ENCODE data around the gene SLC27A6. TPM values are rescaled to one million over a fixed set of nuclear protein-coding genes. Genes with fewer than 3 reads are reported as not detected.
"Not testable (repeated sequence)": the region's sequence is repeated elsewhere in the genome, so short reads cannot be mapped to it uniquely, and the experiment has no call there.

The SLC27A6 gene
- total RNA-seq, 4 donors from 2014 or later: 0.67 to 80.1 (median 33.4) TPM

DNA sequence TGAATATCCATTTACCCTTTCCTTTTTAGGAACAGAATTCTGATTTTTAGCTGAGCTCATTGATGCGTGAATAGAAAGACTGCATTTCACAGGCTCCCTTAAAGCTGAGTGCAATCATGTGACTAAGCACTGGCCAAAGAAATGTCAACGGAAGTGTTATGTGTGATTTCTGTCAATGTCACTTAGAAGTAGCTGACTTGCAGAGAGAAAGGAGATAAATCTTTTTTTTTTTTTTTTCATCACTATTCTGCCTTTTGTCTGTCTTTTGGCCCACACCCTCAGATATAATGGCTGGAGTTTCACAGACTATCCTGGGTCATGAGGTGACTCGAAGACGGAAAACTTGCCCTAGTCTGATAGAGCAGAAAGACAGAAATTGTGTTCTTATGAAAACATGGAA, 39.3 kb upstream of the SLC27A6 start:
- H3K4me1 ChIP-seq: no peaks in the 10 kb centered on the region
- 60 to 70% methylated on average over 2 to 4 of the region's 4 CpGs for WGBS, 2 donors (ENCODE audit: low coverage in 1 of 2)
- no peaks in the 10 kb centered on the region for H3K9me3 ChIP-seq
- H3K27me3 ChIP-seq: no peaks in the 10 kb centered on the region
- H3K27ac ChIP-seq: no peak overlapping the region
- H3K4me3 ChIP-seq: no peak overlapping the region
- no peaks in the 10 kb centered on the region for H3K36me3 ChIP-seq
- TF ChIP-seq, protein P1, sequence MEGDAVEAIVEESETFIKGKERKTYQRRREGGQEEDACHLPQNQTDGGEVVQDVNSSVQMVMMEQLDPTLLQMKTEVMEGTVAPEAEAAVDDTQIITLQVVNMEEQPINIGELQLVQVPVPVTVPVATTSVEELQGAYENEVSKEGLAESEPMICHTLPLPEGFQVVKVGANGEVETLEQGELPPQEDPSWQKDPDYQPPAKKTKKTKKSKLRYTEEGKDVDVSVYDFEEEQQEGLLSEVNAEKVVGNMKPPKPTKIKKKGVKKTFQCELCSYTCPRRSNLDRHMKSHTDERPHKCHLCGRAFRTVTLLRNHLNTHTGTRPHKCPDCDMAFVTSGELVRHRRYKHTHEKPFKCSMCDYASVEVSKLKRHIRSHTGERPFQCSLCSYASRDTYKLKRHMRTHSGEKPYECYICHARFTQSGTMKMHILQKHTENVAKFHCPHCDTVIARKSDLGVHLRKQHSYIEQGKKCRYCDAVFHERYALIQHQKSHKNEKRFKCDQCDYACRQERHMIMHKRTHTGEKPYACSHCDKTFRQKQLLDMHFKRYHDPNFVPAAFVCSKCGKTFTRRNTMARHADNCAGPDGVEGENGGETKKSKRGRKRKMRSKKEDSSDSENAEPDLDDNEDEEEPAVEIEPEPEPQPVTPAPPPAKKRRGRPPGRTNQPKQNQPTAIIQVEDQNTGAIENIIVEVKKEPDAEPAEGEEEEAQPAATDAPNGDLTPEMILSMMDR (IDR thresholded peaks at IDR 0.05): no peak
- TF ChIP-seq POLR2AphosphoS5 (IDR thresholded peaks at IDR 0.05) (no peak), POLR2A (IDR thresholded peaks at IDR 0.05) (no peak), EP300 (IDR thresholded peaks at IDR 0.05) (no peak)
- no peak for ATAC-seq

- H3K9me3 ChIP-seq: no peaks in the 10 kb centered on the region
- TF ChIP-seq POLR2AphosphoS5 (IDR thresholded peaks at IDR 0.05) (no peak), EP300 (IDR thresholded peaks at IDR 0.05) (no peak), POLR2A (IDR thresholded peaks at IDR 0.05) (no peak)
- TF ChIP-seq, protein P1 (IDR thresholded peaks at IDR 0.05): no peak
- ATAC-seq: no peak
- H3K27ac ChIP-seq: no peak overlapping the region
- H3K27me3 ChIP-seq: no peaks in the 10 kb centered on the region
- no peaks in the 10 kb centered on the region for H3K36me3 ChIP-seq
- H3K4me1 ChIP-seq: no peaks in the 10 kb centered on the region
- 45 to 50% methylated on average over 3 of the region's 3 CpGs for WGBS, 2 donors (ENCODE audit: low coverage in 1 of 2)
- no peak overlapping the region for H3K4me3 ChIP-seq
These were observed 37.6 kb upstream of the SLC27A6 start for GRCh38 chr5:128927644-128928043.

GRCh38 chr5:128932232-128932631, 33.1 kb upstream of the SLC27A6 start:
- H3K27me3 ChIP-seq, ATAC-seq, H3K4me3 ChIP-seq, H3K9me3 ChIP-seq, H3K36me3 ChIP-seq, H3K27ac ChIP-seq, H3K4me1 ChIP-seq: not testable (repeated sequence)
- WGBS, 2 donors (ENCODE audit: low coverage in 1 of 2): 85 to 90% methylated on average over 2 to 3 of the region's 4 CpGs

GRCh38 chr5:128943100-128943499, 22.2 kb upstream of the SLC27A6 start:
- H3K27ac ChIP-seq, H3K36me3 ChIP-seq, H3K4me3 ChIP-seq, H3K9me3 ChIP-seq, H3K27me3 ChIP-seq, ATAC-seq, H3K4me1 ChIP-seq: not testable (repeated sequence)
- WGBS, 2 donors (ENCODE audit: low coverage in 1 of 2): 95% methylated on average over 7 of the region's 9 CpGs; no CpG with 5 or more reads in 1 of the 2 donors

GRCh38 chr5:128949847-128950546, 15.3 kb upstream of the SLC27A6 start:
- Histone ChIP-seq H3K4me3 (no peak overlapping the region), H3K4me1 (no peaks in the 10 kb centered on the region), H3K27me3 (no peaks in the 10 kb centered on the region), H3K9me3 (no peaks in the 10 kb centered on the region), H3K27ac (no peak overlapping the region), H3K36me3 (no peaks in the 10 kb centered on the region)
- no peak for ATAC-seq
- WGBS, 2 donors (ENCODE audit: low coverage in 1 of 2): 75 to 83% methylated on average over 1 to 3 of the region's 3 CpGs
- TF ChIP-seq POLR2AphosphoS5 (IDR thresholded peaks at IDR 0.05): no peak
- no peak for TF ChIP-seq EP300 (IDR thresholded peaks at IDR 0.05)
- no peak for TF ChIP-seq POLR2A (IDR thresholded peaks at IDR 0.05)
- TF ChIP-seq, protein P1 (IDR thresholded peaks at IDR 0.05): no peak

DNA sequence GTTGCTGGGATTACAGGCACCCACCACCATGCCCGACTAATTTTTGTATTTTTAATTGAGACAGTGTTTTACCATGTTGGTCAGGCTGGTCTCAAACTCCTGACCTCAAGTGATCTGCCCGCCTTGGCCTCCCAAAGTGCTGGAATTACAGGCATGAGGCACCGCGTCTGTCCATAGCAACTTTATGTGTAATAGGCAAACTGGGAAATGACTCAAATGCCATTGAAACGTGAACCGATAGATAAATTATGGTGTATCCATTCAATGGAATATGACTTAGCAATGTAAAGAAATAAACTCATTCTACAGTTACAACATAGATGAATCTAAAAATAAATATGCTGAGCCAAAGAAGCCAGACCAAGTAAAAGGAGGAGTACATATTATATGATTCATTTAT, 14.0 kb upstream of the SLC27A6 start:
- H3K27me3 ChIP-seq, H3K4me1 ChIP-seq, H3K9me3 ChIP-seq, ATAC-seq, H3K4me3 ChIP-seq, H3K27ac ChIP-seq, H3K36me3 ChIP-seq: not testable (repeated sequence)
- WGBS, 2 donors (ENCODE audit: low coverage in 1 of 2): 93 to 95% methylated on average over 5 to 6 of the region's 6 CpGs

Measured in gastroesophageal sphincter (tissue), 4 donors.